ENCODE measurements around the gene IL4R. TPM values are rescaled to one million over a fixed set of nuclear protein-coding genes. Genes with fewer than 3 reads are reported as not detected.
A peak's percentile ranks its signal among the peaks of the same experiment; 100 is the strongest.
"Not testable (repeated sequence)": the region's sequence is repeated elsewhere in the genome, so short reads cannot be mapped to it uniquely, and the experiment has no call there.

IL4R gene
- total and polyA plus RNA-seq, 10 donors, result 39.3 to 319 (median 160) TPM

GRCh38 chr16:27392671-27393070 is 78.9 kb downstream of the IL4R start:
- Histone ChIP-seq H3K4me1 (peaks cover 0 to 18% (median 0%) of the 10 kb centered on the region in 6 donors), H3K4me3 (no peak overlapping the region), H3K9me3 (peaks cover 0 to 76% (median 50%) of the 10 kb centered on the region in 8 donors), H3K27me3 (replicated peaks in 1 of 7) (no peaks in the 10 kb centered on the region), H3K27ac (no peak overlapping the region), H3K36me3 (no peaks in the 10 kb centered on the region)
- WGBS, 5 donors, result 71 to 91% (median 87%) methylated on average over 1 of the region's 1 CpG
- intact Hi-C loops (cut with DNase I; ENCODE audit: low total_unique reads), result no loop called here
- DNase-seq, result no peak
- TF ChIP-seq CTCF (IDR thresholded peaks at IDR 0.05 in 8 of 11, conservative IDR thresholded peaks at IDR 0.05 in 3 of 11) (no peak), POLR2AphosphoS5 (IDR thresholded peaks at IDR 0.05) (no peak), POLR2A (IDR thresholded peaks at IDR 0.05) (no peak)

DNA sequence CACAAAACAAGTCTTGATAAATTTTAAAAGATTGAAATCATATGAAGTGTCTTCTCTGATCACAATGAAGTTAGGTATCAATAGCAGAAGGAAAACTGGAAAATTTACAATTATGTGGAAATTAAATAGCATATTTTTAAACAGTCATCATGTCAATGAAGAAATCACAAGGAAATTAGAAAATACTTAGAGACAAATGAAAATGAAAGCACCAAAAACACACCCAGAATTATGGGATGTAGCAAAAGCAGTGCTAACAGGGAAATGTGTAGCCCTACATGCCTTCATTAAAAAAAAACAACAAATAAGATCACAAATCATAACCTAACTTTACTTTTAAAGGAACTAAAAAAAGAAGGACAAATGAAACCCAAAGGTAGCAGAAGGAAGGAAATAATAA is 80.7 kb downstream of the IL4R start:
- TF ChIP-seq POLR2A (IDR thresholded peaks at IDR 0.05) (no peak), POLR2AphosphoS5 (IDR thresholded peaks at IDR 0.05) (no peak), CTCF (IDR thresholded peaks at IDR 0.05 in 8 of 11, conservative IDR thresholded peaks at IDR 0.05 in 3 of 11) (no peak)
- intact Hi-C loops (cut with DNase I; ENCODE audit: low total_unique reads), result no loop called here
- Histone ChIP-seq H3K27me3 (replicated peaks in 1 of 7) (no peaks in the 10 kb centered on the region), H3K9me3 (peaks cover 0 to 69% (median 49%) of the 10 kb centered on the region in 8 donors), H3K36me3 (no peaks in the 10 kb centered on the region), H3K4me1 (peaks cover 0 to 33% (median 17%) of the 10 kb centered on the region in 6 donors), H3K4me3 (no peak overlapping the region), H3K27ac (no peak overlapping the region)
- no peak for DNase-seq

DNA sequence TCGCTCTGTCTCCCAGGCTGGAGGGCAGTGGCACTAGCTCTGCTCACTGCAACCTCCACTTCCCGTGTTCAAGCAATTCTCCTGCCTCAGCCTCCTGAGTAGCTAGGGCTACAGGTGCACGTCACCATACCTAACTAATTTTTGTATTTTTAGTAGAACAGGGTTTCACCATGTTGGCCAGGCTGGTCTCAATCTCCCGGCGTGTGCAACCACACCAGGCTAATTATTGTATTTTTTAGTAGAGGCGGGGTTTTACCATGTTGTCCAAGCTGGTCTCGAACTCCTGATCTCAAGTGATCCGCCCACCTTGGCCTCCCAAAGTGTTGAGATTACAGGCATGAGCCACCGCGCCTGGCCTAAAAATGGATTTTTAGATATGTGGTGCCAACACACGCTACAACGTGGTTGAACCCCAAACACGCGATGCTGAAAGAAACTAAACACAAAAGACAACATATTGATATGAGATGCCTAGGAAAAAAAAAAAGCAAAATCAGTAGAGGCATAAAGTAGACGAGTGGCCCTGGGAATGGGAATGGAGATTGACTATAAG is 84.6 kb downstream of the IL4R start:
- H3K36me3 ChIP-seq; H3K4me3 ChIP-seq; H3K27me3 ChIP-seq (replicated peaks in 1 of 7); intact Hi-C loops (cut with DNase I; ENCODE audit: low total_unique reads); DNase-seq: not testable (repeated sequence)
- Histone ChIP-seq H3K27ac (peak overlapping the region in 1 of 8 donors; percentile 60), H3K4me1 (peaks cover 10 to 60% (median 51%) of the 10 kb centered on the region in 6 donors), H3K9me3 (peaks cover 0 to 40% (median 26%) of the 10 kb centered on the region in 8 donors)
- WGBS, 5 donors, result 67 to 80% (median 72%) methylated on average over 15 of the region's 15 CpGs

- Histone ChIP-seq H3K27ac (peak overlapping the region in 4 of 8 donors; percentile 29 to 60 (median 52)), H3K9me3 (peaks cover 0 to 33% (median 18%) of the 10 kb centered on the region in 8 donors), H3K27me3 (replicated peaks in 1 of 7) (peaks cover 0 to 11% (median 0%) of the 10 kb centered on the region in 7 donors), H3K36me3 (no peaks in the 10 kb centered on the region), H3K4me3 (no peak overlapping the region), H3K4me1 (peaks cover 10 to 68% (median 59%) of the 10 kb centered on the region in 6 donors)
- peak; percentile 81 for DNase-seq
- WGBS, 5 donors, result 50 to 64% (median 56%) methylated on average over 8 of the region's 8 CpGs
- TF ChIP-seq POLR2A (IDR thresholded peaks at IDR 0.05) (no peak), CTCF (IDR thresholded peaks at IDR 0.05 in 8 of 11, conservative IDR thresholded peaks at IDR 0.05 in 3 of 11) (no peak), POLR2AphosphoS5 (IDR thresholded peaks at IDR 0.05) (no peak)
- intact Hi-C loops (cut with DNase I; ENCODE audit: low total_unique reads), result no loop called here
Observed at GRCh38 chr16:27398894-27399853, 85.4 kb downstream of the IL4R start.

Data from spleen (tissue), 11 donors.